NCI-H774 (cell line): ENCODE measurements around the gene B3GALNT2.
A peak's percentile ranks its signal among the peaks of the same experiment; 100 is the strongest.

Source experiments
- DNase-seq: peaks from one replicate; lab custom pipeline; 2025; lab: John Stamatoyannopoulos, UW

The B3GALNT2 gene

GRCh38 chr1:235450886-235451483 is 53.3 kb downstream of the B3GALNT2 start:
- DNase-seq: no peak

GRCh38 chr1:235450433-235450832 is 53.8 kb downstream of the B3GALNT2 start:
- no peak for DNase-seq

DNA sequence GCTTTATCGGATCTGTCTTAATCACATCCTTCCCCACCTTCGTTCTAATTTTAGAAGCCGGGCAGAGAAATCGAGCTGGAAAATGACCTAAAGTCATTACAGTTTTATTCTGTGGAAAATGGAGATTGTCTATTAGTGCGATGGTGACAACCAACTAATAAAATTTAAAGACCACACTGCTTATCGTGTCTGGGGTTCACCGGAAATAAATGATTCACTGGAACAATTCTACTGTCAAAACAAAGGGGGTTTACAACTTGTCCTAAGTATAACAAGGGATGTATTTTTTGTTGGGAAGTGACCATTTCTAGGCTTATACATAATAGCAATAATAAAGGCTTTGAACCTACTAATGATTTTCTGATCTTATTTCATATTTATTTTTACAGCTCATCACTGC is 55.6 kb downstream of the B3GALNT2 start:
- DNase-seq: no peak

DNA sequence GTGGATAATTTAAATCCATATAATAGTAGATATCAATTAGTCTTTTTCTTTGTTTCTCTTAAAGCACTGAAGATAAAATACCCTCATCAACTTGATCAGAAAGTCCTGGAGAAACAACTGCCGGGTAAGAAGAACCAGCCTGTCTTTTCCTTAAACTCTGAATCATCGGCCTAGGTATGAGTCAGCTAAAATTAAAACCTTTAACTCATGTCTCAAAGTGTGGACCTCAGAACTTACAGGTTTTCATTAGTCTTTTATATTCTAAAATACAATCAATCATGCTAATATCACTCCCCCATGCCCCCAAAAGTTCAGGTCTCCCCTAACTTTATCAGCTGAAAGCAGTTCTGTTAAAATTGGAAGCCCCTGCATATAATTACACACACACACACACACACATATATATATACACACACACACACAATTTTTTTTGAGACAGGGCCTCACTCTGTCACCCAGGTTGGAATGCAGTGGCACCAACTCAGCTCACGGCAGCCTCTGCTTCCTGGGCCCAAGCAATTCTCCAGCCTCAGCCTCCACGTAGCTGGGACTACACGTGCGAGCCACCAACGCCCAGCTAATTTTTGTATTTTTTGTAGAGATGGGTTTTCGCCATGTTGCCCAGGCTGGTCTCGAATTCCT is 61.3 kb downstream of the B3GALNT2 start:
- no peak for DNase-seq

- no peak for DNase-seq
These were observed 63.0 kb downstream of the B3GALNT2 start for GRCh38 chr1:235441159-235441685.

DNA sequence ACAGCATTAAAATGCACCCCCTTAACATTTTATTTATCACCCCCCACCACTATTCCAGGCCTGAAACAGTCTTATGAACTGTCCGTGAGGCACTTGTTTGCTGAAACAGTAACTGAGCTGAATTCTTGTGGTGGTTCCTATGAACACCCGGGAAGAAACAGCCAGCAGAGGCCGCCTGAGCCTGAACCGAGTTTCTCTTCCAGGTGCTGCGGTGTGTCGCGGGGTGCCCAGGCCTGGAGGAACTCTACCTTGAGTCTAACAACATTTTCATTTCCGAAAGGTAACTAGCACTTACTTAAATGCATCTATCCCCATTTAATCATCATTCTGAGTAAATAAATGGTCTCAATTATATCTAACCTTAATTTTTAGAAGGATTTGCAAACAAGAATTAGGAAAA is 70.3 kb downstream of the B3GALNT2 start:
- no peak for DNase-seq

- no peak for DNase-seq
These were observed 73.3 kb downstream of the B3GALNT2 start for GRCh38 chr1:235430991-235431390.

DNA sequence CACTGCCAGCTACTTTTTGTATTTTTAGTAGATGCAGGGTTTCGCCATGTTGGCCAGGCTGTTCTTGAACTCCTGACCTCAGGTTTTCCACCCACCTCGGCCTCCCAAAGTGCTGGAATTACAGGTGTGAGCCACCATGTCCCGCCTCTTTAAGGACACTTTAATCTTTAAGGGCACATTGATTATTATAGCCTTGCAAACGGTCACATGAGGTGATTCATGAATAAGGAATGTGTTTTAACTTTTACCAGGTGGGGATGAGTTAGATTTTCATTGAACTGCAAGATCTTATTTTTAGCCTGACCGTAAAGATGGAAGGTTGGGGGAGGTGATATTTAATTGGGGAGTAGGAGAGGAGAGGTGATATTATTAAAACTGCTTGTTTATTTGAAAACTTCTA is 75.1 kb downstream of the B3GALNT2 start:
- no peak for DNase-seq

- no peak for DNase-seq
These were observed 76.8 kb downstream of the B3GALNT2 start for GRCh38 chr1:235427447-235427846.

DNA sequence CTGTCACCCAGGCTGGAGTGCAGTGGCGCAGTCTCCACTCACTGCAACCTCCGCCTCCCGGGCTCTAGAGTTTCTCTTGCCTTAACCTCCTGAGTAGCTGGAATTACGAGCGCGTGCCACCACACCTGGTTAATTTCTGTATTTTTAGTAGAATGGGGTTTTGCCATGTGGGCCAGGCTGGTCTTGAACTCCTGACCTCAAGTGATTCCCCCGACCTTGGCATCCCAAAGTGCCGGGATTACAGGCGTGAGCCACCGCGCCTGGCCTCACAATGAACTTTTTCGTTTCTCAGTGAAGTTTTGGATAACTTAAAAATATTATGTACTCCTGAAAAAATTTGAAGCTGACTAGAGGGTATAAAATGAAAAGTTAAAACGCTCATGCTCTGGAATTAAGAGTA is 77.6 kb downstream of the B3GALNT2 start:
- no peak for DNase-seq

DNA sequence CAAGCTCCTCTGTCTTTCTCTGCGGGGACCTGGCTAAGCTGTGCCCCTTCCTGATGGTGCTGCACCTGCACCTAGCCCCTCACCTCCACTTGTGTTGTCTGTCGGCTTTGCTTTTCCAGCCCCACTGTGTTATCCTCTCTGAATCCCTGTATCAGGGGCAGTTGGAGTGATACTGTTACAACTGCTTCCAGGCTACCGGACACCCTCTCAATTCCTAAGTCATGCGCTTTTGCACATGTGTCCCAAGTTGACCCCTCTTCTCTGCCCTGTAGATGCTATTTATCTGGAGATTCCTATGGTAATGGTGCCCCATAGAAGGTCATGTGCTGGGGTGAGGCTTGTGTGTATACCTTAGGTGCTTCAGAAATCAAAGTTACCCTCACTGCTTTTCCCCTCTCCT is 78.1 kb downstream of the B3GALNT2 start:
- no peak for DNase-seq

- no peak for DNase-seq
These were observed 78.9 kb downstream of the B3GALNT2 start for GRCh38 chr1:235425357-235425756.

- DNase-seq: no peak
These were observed 80.2 kb downstream of the B3GALNT2 start for GRCh38 chr1:235424092-235424491.

DNA sequence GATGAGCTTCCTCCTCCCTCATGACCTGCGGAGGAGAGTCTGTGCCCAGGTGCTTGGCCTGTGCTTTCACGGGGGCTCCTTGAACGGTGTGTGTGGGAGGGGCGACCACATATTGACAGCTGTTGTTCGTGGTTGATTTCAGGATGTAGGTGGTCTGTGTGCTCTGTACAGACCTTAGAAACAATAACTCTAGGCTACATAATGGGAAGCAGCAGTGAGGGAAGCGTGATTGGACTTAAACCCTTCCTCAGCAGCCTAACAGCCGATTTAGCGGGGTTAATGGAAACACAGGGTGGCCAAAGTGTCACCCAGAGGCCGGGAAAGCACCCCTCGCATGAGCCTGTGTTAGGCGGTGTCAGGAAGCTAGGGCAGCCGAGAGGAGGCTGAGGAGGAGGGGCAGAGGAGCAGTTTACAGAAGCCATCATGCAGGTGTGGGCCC is 81.0 kb downstream of the B3GALNT2 start:
- no peak for DNase-seq

DNA sequence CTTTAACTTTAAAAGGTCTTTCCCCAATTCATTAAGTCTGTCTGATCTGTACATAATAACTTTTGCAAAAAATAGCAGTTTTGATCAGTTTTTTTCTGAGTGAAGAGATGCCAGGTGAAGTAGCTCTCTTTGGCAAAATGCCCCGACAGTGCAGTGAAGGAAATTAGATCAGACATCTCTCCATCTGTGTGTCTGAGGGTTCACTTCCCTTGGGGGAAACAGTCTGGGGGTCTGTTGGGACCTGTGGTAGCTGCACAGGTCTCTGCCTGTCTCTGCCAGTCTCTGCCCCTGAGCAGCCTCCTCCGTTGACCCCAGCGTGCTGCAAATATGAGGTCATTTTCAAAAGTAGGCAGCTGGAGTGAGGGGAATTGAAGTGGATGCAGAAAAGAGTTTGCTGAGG is 82.5 kb downstream of the B3GALNT2 start:
- DNase-seq: no peak

- peak; percentile 35 for DNase-seq
These were observed 87.1 kb downstream of the B3GALNT2 start for GRCh38 chr1:235417086-235417697.

DNA sequence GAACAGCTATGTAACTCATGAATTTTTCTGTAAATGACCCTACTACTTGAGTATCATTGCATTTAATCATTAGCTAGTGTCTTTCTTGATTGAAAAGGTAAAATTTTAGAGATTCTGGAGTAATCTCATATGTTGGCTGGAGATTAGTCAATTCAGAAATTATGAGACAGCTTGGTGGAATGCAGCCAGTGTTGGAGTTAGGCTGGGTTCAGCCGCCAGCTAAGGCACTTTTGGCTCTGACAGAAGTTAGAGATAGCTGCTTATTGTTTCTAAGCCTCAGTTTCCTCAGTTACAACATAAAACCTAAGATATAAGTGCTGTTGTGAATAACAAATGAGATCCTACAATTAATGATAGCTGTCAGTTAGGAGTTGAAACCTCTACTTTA is 87.6 kb downstream of the B3GALNT2 start:
- no peak for DNase-seq

GRCh38 chr1:235415008-235415904 is 89.0 kb downstream of the B3GALNT2 start:
- peak; percentile 56 for DNase-seq

DNA sequence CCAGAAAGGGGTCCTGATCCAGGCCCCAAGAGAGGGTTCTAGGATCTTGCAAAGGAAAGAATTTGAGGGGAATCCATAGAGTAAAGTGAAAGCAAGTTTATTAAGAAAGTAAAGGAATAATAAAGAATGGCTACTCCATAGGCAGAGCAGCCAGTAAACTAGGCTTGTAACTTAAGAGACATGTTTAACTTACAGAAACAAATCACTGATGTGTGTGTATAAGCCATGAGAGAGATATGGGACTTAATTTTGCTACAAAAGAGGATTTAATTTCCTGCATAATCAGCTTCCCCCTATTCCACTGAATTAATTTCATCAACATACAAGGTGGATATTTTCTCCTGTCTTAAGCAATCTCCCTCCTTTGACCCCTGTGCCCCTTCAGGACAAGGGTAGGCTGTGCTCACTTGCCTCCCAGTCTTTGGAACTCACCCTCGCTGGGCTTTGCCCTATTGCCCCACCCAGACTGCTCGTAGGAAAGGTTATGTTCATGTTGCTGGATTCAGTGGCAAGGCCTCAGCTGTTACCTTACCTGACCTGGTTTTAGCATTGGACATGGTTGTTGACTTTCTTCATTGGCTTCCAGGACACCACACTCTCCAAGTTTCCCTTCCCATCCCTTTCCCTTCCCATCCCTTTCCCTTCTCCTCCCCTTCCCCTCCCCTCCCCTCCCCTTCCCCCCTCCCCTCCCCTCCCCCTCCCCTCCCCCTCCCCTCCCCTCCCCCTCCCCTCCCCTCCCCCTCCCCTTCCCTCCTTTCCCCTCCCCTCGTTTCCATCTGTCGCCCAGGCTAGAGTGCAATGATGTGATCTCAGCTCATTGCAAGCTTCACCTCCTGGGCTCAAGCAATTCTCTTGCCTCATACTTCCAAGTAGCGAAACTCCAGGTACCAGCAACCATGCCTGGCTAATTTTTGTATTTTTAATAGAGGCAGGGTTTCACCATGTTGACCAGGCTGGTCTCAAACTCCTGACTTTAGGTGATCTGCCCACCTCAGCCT is 92.5 kb downstream of the B3GALNT2 start:
- DNase-seq: no peak

- DNase-seq: no peak
These were observed 93.8 kb downstream of the B3GALNT2 start for GRCh38 chr1:235410467-235410866.
